ENCODE results near the gene MYADML2. TPM values are rescaled to one million over a fixed set of nuclear protein-coding genes. Genes with fewer than 3 reads are reported as not detected.

Gene MYADML2
- total and polyA plus RNA-seq, 2 experiments from 2014 or later = 0.70 to 1.7 TPM

DNA sequence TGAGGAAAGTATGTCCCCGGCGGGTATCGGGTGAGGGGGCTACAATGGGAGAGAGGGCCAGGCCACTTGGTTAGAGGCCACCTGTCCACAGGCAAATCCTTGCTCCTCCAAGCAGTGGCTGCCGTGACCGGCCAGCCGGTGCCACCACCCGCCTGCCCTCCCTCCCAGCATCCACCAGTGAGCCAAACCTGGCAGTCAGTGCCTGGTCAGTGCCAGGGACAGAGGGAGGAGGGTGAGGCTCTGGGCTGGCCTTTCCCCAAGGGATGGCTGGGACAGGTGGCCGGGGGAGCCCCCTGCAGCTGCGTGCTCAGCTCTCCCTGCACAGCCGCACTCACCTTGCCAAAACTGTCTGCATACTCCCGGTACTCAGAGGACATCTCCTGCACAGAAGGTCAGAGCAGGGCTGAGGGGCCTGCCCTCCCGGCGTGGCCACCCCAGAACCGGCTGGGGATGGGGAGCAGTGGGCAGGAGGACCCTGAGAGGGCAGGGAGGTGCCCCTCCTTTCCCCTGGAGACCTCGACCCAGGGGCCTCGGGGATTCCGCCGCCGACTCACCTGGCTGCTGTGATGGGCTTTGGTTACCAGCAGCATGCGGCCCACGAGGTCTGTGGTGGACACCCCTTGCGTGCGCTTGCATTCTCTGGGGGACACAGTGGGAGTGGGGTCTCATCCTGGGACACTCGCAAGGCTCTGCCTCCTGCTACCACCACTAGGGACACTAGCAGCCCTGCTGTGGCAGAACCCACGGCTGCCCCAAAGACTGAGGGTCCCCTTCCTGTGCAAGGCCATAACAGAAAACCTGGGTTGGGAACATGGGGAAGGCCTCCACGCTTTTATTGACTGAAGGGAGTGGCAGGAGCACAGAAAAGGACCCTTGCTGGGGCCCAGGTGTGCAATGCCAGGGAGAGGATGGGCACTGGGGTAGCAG lies 39.6 kb downstream of the MYADML2 start:
- Histone ChIP-seq H3K4me2 (no peak overlapping the region), H3K79me2 (replicated peaks; ENCODE audit: insufficient read depth) (peaks cover 7% of the 10 kb centered on the region), H3K27me3 (ENCODE audit: insufficient read depth) (peaks cover 3% of the 10 kb centered on the region; the same call in 1 of the 2 replicates), H3K9me2 (ENCODE audit: insufficient read depth) (no peaks in the 10 kb centered on the region), H3K36me3 (ENCODE audit: insufficient read depth) (peaks cover 6% of the 10 kb centered on the region; the same call in 1 of the 2 replicates), H3K27ac (ENCODE audit: low read depth) (no peak overlapping the region), H4K20me1 (replicated peaks; ENCODE audit: insufficient read depth) (peaks cover 9% of the 10 kb centered on the region), H3K4me3 (no peak overlapping the region), H3F3A (replicated peaks; ENCODE audit: low read depth) (peaks cover 27% of the 10 kb centered on the region), H3K4me1 (ENCODE audit: insufficient read depth) (peaks cover 6% of the 10 kb centered on the region), H2AFZ (no peak overlapping the region)
- ATAC-seq (no peak), DNase-seq (ENCODE audit: low spot score) (no peak)
- H3K9me3 Mint-ChIP-seq = no peaks in the 10 kb centered on the region
- H3K27ac Mint-ChIP-seq = no peak overlapping the region
- H3K27me3 Mint-ChIP-seq (ENCODE audit: insufficient read depth, low read depth, poor library complexity) = peaks cover 9% of the 10 kb centered on the region
- H3K4me3 Mint-ChIP-seq = no peak overlapping the region
- H3K4me1 Mint-ChIP-seq = peaks cover 3% of the 10 kb centered on the region; the same call in 1 of the 3 replicates
- TF ChIP-seq STAT1 (IDR thresholded peaks at IDR 0.05; ENCODE audit: unreplicated experiment) = no peak
- TF ChIP-seq, protein P1, sequence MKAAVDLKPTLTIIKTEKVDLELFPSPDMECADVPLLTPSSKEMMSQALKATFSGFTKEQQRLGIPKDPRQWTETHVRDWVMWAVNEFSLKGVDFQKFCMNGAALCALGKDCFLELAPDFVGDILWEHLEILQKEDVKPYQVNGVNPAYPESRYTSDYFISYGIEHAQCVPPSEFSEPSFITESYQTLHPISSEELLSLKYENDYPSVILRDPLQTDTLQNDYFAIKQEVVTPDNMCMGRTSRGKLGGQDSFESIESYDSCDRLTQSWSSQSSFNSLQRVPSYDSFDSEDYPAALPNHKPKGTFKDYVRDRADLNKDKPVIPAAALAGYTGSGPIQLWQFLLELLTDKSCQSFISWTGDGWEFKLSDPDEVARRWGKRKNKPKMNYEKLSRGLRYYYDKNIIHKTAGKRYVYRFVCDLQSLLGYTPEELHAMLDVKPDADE (IDR thresholded peaks at IDR 0.05) = no peak
- 0 out of 3 replicates have a peak, but pooled peaks cover 3% of the 10 kb centered on the region for H3K36me3 Mint-ChIP-seq (ENCODE audit: low read depth)

DNA sequence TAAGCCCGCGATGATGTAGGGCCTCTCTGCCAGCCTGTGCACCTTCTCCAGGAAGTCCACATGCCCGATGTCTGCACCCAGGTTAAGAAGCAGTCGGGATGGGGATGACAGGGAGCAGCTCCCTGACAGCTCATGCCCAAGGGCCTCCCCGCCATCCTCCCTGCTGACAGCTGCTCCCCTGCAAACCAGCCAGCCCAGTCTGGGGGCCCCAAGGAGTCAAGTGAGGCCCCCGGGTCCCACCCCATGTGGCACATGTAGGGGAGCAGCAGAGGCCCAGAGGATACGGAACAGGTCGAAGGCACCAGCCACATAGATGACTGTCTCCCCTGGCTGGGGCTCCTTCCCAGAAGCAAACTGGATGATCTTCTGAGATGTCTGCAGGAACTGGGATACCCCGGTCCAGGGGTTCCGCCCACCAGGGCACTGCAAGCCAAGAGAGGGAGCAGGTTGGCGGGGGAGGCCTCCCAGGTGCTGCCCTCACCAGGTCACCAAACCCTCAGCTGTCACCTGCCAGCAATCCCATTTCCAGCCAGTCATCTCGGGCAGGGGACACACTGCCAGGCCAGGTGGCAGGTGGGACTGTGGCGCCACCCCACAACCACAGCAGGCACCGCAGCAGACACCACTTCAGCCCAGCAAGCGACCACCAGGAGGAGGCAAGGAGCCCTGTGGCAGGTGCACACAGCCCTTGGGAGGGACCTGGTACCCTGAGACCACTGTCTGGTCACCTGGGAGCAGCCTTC lies 40.4 kb downstream of the MYADML2 start:
- Histone ChIP-seq H3K4me3 (no peak overlapping the region), H3K27ac (ENCODE audit: low read depth) (no peak overlapping the region), H3K79me2 (replicated peaks; ENCODE audit: insufficient read depth) (peaks cover 7% of the 10 kb centered on the region), H3F3A (replicated peaks; ENCODE audit: low read depth) (peaks cover 20% of the 10 kb centered on the region), H3K27me3 (ENCODE audit: insufficient read depth) (peaks cover 5% of the 10 kb centered on the region; the same call in 1 of the 2 replicates), H3K4me1 (ENCODE audit: insufficient read depth) (peaks cover 6% of the 10 kb centered on the region), H2AFZ (no peak overlapping the region), H4K20me1 (replicated peaks; ENCODE audit: insufficient read depth) (peaks cover 9% of the 10 kb centered on the region), H3K9me2 (ENCODE audit: insufficient read depth) (no peaks in the 10 kb centered on the region), H3K36me3 (ENCODE audit: insufficient read depth) (peaks cover 6% of the 10 kb centered on the region; the same call in 1 of the 2 replicates), H3K4me2 (no peak overlapping the region)
- DNase-seq (ENCODE audit: low spot score) = peak; percentile 47
- TF ChIP-seq ZNF114 (CRISPR knock-in tag; IDR thresholded peaks at IDR 0.05) (no peak), POLR2AphosphoS5 (IDR thresholded peaks at IDR 0.05; ENCODE audit: low read depth) (no peak), CTCF (conservative IDR thresholded peaks at IDR 0.05; ENCODE audit: low read depth in 2 of 2) (peak; percentile 40 to 81), STAT1 (IDR thresholded peaks at IDR 0.05; ENCODE audit: unreplicated experiment) (no peak), ZNF462 (CRISPR knock-in tag; IDR thresholded peaks at IDR 0.05) (no peak), ZNF331 (CRISPR knock-in tag; IDR thresholded peaks at IDR 0.05; ENCODE audit: low read depth) (no peak)
- TF ChIP-seq, protein P1 (IDR thresholded peaks at IDR 0.05) = no peak
- no peak for ATAC-seq
- H3K27ac Mint-ChIP-seq = no peak overlapping the region
- H3K4me1 Mint-ChIP-seq = peaks cover 3% of the 10 kb centered on the region; the same call in 1 of the 3 replicates
- no peaks in the 10 kb centered on the region for H3K36me3 Mint-ChIP-seq (ENCODE audit: low read depth)
- no peaks in the 10 kb centered on the region for H3K9me3 Mint-ChIP-seq
- H3K27me3 Mint-ChIP-seq (ENCODE audit: insufficient read depth, low read depth, poor library complexity) = peaks cover 10% of the 10 kb centered on the region
- no peak overlapping the region for H3K4me3 Mint-ChIP-seq

Data from GM23338 (cell line).